NCI-H345 (cell line): ENCODE results near the gene PPIA.
"Not testable (repeated sequence)": the region's sequence is repeated elsewhere in the genome, so short reads cannot be mapped to it uniquely, and the experiment has no call there.

ENCODE experiments used
- DNase-seq: peaks from one replicate; lab custom pipeline; 2025; lab: John Stamatoyannopoulos, UW

PPIA gene

DNA sequence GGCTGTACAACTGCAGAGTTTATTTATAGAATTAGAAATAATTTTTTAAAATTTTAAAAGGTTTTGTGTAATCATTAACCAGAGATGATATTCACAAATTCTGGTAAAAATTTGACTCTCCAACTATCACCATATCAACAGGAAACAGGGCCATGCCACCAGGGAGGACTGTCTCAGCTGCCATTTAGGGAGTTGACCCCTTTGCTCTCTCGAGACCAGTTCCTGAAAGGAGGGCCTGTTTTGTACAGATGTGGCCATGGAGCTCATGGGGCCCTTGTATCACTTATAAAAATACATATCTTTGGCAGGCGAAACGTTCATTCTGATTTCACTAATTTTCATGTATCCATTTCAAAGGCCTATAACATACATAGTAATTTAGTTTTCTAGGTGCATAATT lies 31.1 kb downstream of the PPIA start:
- no peak for DNase-seq

DNA sequence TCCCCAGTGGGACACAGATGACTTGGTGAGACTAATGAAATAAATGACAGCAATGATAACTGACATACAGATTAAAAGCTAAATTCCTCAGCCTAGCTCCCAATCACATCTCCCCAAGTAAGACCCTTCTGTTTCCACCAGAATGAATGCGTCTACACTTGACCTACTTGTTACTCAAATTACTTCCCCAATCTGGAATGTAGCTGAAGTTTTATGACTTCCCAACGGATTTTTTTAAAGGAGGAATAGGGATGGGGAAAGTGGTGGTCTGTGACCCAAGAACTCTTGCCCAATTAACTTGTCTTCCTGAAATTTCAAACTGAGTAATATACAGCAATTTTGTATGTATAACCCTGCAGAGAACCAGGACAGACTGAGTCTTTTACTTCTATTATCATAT lies 42.3 kb downstream of the PPIA start:
- no peak for DNase-seq

DNA sequence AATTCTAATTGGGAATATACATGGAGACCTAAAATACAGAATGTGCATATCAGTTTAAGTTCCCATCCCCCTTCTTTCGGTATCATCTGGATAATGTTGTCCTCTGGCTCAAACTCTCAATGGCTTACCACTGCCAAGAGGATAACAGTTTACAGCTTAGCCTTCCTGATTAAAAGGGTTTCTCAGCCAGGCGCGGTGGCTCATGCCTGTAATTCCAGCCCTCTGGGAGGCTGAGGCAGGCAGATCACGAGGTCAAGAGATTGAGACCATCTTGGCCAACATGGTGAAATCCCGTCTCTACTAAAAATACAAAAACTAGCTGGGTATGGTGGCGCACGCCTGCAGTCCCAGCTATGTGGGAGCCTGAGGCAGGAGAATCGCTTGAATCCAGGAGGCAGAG lies 46.2 kb downstream of the PPIA start:
- DNase-seq: not testable (repeated sequence)

DNA sequence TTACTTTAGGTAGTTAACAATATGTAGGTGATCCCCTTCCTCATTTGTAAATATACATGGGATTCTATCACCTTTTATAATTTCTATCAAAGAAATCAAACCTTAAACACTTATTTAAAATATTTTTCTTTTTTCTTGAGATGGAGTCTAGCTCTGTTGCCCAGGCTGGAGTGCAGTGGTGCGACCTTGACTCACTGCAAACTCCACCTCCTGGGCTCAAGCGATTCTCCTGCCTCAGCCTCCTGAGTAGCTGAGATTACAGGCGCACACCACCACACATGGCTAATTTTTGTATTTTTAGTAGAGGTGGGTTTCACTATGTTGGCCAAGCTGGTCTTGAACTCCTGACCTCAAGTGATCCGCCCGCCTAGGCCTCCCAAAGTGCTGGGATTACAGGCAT lies 47.0 kb downstream of the PPIA start:
- DNase-seq: not testable (repeated sequence)

DNA sequence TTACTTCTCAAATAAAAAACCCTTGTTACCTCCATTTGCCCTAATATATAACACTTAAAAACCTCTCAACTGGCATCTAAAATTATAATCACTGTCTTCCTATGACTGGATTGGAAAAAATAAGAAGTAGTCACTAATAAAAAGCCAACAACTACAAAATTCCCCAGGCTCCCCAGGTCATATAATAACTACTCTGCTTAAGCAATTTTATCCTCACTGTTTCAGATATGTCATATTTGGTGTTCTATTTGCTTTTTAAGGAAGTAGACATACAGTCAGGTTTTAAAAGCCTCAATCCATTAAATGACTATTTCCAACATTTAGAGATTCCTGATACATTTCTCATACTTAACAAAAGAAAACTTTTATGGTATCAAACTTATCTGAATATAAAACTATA lies 49.0 kb downstream of the PPIA start:
- DNase-seq: no peak

DNA sequence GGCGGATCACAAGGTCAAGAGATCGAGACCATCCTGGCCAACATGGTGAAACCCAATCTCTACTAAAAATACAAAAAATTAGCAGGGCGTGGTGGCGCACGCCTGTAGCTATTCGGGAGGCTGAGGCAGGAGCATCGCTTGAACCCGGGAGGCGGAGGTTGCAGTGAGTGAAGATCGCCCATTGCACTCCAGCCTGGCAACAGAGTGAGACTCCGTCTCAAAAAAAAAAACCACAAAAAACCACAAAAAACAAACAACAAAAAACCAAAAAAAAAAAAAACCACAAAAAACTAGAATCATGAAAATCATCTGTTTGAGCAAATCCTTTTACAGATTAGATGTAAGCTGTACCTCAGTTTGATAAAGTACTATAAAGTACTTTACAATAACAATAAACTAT lies 49.9 kb downstream of the PPIA start:
- DNase-seq: not testable (repeated sequence)

DNA sequence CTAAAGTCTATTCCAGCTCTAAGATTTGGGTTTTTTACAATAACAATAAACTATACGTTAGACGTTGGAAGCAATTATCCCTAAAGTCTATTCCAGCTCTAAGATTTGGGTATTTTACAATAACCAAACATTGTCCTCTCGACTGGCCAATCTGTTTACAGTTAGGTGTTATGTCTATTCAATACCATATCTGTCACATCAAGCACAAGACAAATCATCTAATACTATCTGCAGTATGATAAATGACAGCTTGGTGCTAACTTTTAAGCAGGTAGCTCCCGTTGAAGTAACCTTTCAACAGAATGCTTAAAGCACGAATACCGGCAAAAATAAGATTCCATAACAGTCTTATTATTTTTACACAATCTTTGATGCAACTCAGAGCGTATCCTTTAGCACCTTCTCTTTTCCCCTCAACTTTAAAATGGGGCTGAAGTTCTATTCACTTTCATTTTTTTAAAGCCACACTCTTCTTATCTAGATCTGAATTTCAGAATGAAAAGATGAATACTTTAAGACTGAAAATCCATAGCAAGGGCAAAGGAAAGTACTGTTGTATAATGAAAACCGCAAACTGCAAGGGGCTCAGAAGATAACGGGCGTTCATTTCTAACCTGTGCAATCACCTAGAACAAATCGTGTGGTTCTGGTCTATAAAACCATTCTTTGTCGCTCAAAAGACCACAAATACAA lies 50.5 kb downstream of the PPIA start:
- no peak for DNase-seq

DNA sequence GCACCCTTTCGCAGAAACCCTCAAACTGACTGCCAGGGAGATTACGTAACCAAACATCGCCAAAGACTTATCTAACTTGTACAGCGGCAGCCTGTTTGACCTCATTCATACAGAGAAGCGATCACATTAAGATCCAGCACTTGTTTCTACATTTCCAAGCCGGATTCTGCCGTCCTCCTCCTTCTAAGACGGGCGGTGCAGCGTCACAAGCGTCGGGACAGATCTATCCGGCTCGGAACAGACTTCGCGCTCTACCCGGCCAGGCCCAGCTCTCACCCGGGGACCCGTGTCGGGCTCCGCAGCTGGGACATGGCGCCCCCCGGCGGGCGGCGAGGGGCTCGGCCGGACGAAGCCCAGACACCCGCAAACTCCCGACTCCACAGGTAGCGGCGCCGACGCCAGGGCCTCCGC lies 51.0 kb downstream of the PPIA start:
- peak; percentile 88 for DNase-seq

DNA sequence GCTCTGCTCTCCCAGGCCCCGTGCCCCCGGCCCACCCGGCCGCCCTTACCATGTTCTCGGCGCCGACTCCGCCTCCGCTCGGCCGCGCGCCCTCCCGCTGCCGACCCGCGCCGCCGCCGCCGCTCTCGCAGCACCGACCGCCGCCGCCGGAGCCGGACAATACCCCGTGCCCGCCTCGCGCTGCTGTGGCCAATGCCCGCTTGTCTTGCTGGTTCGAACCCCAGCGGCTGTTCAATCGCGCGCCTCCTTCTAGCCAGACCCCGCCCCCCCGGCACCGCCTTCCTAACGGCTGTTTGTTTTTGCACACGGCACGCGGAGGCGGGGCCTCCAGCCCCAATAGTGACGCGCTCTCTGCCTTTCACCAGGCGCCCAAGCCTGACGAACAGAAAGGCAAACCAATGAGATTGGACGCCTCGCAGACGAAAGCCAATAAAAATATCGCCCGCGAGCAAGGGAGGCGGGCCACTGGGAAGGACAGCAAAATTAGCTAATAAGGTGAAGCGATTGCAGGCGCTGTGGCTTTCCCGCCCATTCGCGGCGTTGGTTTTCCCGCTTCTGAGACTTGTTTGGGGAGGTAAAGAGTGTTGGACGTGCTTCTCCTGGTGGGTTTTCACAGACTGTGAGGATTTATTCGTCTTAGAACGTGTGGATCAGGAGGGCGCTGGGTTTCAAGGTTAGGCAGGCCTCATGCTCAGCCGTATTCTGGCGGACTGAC lies 51.6 kb downstream of the PPIA start, which contains the start of gene H2AZ2:
TSS of gene H2AZ2 (minus strand) at position 168 of the 715 bp plus-strand sequence. CDS start at position 52, 116 bp downstream.
- peak; percentile 100 for DNase-seq

DNA sequence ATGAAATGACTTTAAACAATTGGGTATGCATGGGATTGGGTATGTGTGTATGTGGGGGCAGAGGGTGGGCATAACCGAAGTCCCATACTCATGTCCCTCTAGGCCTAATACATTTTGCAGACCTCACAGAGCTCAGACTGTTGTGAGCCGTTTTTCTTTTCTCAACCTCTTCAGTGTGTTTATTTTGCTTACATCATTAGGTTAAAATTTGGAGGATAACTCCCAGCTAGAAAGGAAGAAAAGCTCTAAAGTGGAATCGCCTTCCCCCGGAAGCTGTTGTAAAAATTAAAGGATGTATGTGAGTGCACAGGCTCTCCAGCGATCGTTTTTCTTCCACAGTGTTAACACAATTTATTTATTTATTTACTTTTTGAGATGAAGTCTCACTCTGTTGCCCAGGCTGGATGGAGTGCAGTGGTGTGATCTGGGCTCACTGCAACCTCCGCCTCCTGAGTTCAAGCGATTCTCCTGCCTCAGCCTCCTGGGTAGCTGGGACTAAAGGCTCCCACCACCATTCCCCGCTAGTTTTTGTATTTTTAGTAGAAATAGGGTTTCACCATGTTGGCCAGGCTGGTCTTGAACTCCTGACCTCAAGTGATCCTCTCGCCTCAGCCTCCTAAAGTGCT lies 52.9 kb downstream of the PPIA start:
- peak; percentile 10 for DNase-seq

DNA sequence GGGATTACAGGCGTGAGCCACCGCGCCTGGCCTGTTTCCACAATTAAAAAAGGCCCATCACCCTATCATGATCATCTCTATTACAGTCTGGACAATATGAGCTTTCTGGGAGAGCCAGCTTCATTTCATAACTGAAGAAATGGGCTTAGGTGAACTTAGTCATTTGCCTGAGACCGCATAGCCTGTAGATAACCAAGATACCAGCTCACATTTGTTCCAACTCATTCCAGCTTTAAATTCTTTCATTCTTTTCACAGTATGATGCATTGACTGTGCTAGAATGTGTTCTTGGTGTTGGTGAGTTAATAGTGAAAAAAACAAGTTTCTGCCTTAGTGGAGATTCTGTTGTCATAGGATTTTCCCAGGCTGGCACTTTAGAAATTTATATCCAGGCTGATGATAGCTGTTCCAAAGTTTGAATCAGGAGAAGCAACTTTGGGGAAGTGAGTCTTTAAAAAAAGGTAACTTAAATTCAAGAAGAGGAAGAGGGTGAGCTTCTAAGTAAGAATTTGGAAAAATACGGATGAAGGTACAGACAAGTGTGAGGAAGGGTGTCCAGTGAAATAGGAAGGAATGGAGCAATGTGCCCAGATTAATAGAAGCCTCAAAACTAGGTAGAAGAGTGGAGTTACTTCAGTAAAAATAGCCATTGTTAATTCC lies 53.5 kb downstream of the PPIA start:
- DNase-seq: no peak

DNA sequence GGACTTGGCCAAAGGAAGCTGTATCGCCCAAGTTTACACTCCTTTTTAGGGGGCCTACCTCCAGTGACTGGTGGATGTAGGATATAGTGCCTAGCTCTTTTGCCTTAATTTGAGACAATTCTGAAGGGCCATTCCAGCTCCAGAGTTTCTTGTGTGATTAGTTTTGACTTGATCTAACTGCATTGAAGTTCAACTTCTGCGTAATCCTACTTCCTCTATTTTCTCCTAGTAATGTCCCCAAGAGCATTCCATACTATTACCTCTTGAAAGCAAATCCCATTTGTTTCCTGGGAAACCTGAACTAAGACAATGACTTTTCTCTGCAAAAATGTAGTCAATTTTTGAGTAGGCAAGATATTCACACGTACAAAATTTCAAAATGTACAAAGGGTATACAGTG lies 56.1 kb downstream of the PPIA start:
- no peak for DNase-seq
